PC-3 (cell line): ENCODE measurements around the gene HDGFL3. TPM values are rescaled to one million over a fixed set of nuclear protein-coding genes. Genes with fewer than 3 reads are reported as not detected.
A peak's percentile ranks its signal among the peaks of the same experiment; 100 is the strongest.

ENCODE experiments used
- ATAC-seq: fragments of 200-7000 bp; cut with Tn5 transposase; 2 replicates; pipeline ENCODE4 v1.9.1; 2020; ENCODE audit warnings: mild to moderate bottlenecking, moderate library complexity
- BruUV-seq: library from RNA; stranded (reverse); fragments of 400-500 nt; replicated peaks from 2 replicates; lab custom pipeline; 2021; lab: Mats Ljungman, UMichigan
- CTCF ChIA-PET: fragments of 300-600 bp; sonication (Branson Sonifier 250); formaldehyde crosslinking; loops from one replicate; lab custom pipeline; 2022; ENCODE audit warnings: antibody characterized with exemption; lab: Charles Lee
- POLR2A ChIA-PET: fragments of 300-600 bp; sonication (Branson Sonifier 250); formaldehyde crosslinking; loops from one replicate; lab custom pipeline; 2022; ENCODE audit warnings: antibody characterized with exemption; ENCODE audit not compliant: unreplicated experiment; lab: Charles Lee
- DNase-seq: peaks from one replicate; pipeline ENCODE4 v3.0.0-alpha.2; 2015
- H2AFZ ChIP-seq: fragments of 300-600 bp; sonication (generic); 2 replicates; pipeline ENCODE4 v1.6.0; 2016; ENCODE audit warnings: antibody characterized with exemption, low read length
- H3F3A ChIP-seq: fragments of 300-600 bp; sonication (generic); one replicate; pipeline ENCODE4 v1.6.0; 2017; ENCODE audit warnings: antibody characterized with exemption, low read length, control low read depth, mild to moderate bottlenecking; ENCODE audit not compliant: unreplicated experiment
- H3K27ac ChIP-seq: fragments of 300-600 bp; sonication (generic); 2 replicates; pipeline ENCODE4 v1.5.1; 2016; ENCODE audit warnings: mild to moderate bottlenecking, low read length
- H3K27me3 ChIP-seq: fragments of 300-600 bp; sonication (generic); 2 replicates; pipeline ENCODE4 v1.6.1; 2016; ENCODE audit warnings: low read length, mixed read lengths
- H3K36me3 ChIP-seq: fragments of 300-600 bp; sonication (generic); 2 replicates; pipeline ENCODE4 v1.6.1; 2016; ENCODE audit warnings: low read depth, mixed run types, low read length, mixed read lengths
- H3K4me1 ChIP-seq: fragments of 300-600 bp; sonication (generic); 2 replicates; pipeline ENCODE4 v1.5.1; 2016; ENCODE audit warnings: low read length; ENCODE audit not compliant: insufficient read depth
- H3K4me2 ChIP-seq: fragments of 300-600 bp; sonication (generic); 2 replicates; pipeline ENCODE4 v1.6.0; 2016; ENCODE audit warnings: low read length
- H3K4me3 ChIP-seq: fragments of 300-600 bp; sonication (generic); 2 replicates; pipeline ENCODE4 v1.5.1; 2016; ENCODE audit warnings: mild to moderate bottlenecking, low read length, mixed read lengths
- H3K79me2 ChIP-seq: fragments of 300-600 bp; sonication (generic); 2 replicates; pipeline ENCODE4 v1.6.1; 2017; ENCODE audit warnings: low read length, mixed read lengths
- H3K9ac ChIP-seq: fragments of 300-600 bp; sonication (generic); 2 replicates; pipeline ENCODE4 v1.6.0; 2016; ENCODE audit warnings: mild to moderate bottlenecking, low read length
- H3K9me2 ChIP-seq: fragments of 300-600 bp; sonication (generic); replicated peaks from 2 replicates; pipeline ENCODE4 v1.6.1; 2016; ENCODE audit warnings: mixed run types, low read length, mixed read lengths
- H3K9me3 ChIP-seq: fragments of 300-600 bp; sonication (generic); 2 replicates; pipeline ENCODE4 v1.6.1; 2016; ENCODE audit warnings: low read length, mixed read lengths
- H4K20me1 ChIP-seq: fragments of 300-600 bp; sonication (generic); 2 replicates; pipeline ENCODE4 v1.6.1; 2016; ENCODE audit warnings: low read length, mixed read lengths
- EZH2 ChIP-seq: fragments of 300-600 bp; sonication (generic); IDR thresholded peaks from one replicate; pipeline ENCODE4 v1.6.1; 2017; ENCODE audit warnings: antibody characterized with exemption, mild to moderate bottlenecking, low read length; ENCODE audit not compliant: unreplicated experiment
- EZH2phosphoT487 ChIP-seq: fragments of 300-600 bp; sonication (generic); IDR thresholded peaks from 2 replicates; pipeline ENCODE4 v1.6.1; 2018; ENCODE audit warnings: mild to moderate bottlenecking, antibody characterized with exemption, low read length, borderline replicate concordance
- intact Hi-C: fragments of 100-400 bp; cut with micrococcal nuclease; formaldehyde crosslinking; loops from 2 replicates; pipeline ENCODE4 v1.9.0; 2023
- total RNA-seq: library from RNA; depleted of rRNA; stranded (reverse); fragments of >200 nt; gene quantifications from 2 replicates; pipeline ENCODE4 v1.2.3, GENCODE V29; 2014
- TF ChIP-seq, protein P1 (sequence below): fragments of 300-600 bp; sonication (generic); conservative IDR thresholded peaks from 2 replicates; pipeline ENCODE4 v1.5.1; 2017; ENCODE audit warnings: antibody characterized with exemption, low read depth, mild to moderate bottlenecking, low read length

The HDGFL3 gene
- total RNA-seq, 1 experiment from 2014 or later, result 38.4 TPM

- intact Hi-C loops, result no loop called here
- POLR2A ChIA-PET, result no interaction called here
These were observed 84.1 kb downstream of the HDGFL3 start for GRCh38 chr15:83123529-83123928.

GRCh38 chr15:83119968-83120581, 87.5 kb downstream of the HDGFL3 start:
- DNase-seq (no peak), ATAC-seq (no peak)
- Histone ChIP-seq H2AFZ (no peak overlapping the region), H3K27ac (no peak overlapping the region), H3K9me3 (no peaks in the 10 kb centered on the region), H3K4me1 (no peaks in the 10 kb centered on the region), H3K4me2 (no peak overlapping the region), H3K9me2 (no peaks in the 10 kb centered on the region), H4K20me1 (no peaks in the 10 kb centered on the region), H3K9ac (no peak overlapping the region), H3K36me3 (no peaks in the 10 kb centered on the region), H3K79me2 (no peaks in the 10 kb centered on the region), H3F3A (no peaks in the 10 kb centered on the region), H3K27me3 (no peaks in the 10 kb centered on the region), H3K4me3 (no peak overlapping the region)
- CTCF ChIA-PET, result no interaction called here
- intact Hi-C loops, result no loop called here
- TF ChIP-seq EZH2, result no peak
- TF ChIP-seq EZH2phosphoT487, result no peak
- TF ChIP-seq, protein P1, sequence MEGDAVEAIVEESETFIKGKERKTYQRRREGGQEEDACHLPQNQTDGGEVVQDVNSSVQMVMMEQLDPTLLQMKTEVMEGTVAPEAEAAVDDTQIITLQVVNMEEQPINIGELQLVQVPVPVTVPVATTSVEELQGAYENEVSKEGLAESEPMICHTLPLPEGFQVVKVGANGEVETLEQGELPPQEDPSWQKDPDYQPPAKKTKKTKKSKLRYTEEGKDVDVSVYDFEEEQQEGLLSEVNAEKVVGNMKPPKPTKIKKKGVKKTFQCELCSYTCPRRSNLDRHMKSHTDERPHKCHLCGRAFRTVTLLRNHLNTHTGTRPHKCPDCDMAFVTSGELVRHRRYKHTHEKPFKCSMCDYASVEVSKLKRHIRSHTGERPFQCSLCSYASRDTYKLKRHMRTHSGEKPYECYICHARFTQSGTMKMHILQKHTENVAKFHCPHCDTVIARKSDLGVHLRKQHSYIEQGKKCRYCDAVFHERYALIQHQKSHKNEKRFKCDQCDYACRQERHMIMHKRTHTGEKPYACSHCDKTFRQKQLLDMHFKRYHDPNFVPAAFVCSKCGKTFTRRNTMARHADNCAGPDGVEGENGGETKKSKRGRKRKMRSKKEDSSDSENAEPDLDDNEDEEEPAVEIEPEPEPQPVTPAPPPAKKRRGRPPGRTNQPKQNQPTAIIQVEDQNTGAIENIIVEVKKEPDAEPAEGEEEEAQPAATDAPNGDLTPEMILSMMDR, result no peak
- BruUV-seq, result no TSS peak
- POLR2A ChIA-PET, result no interaction called here

More at GRCh38 chr15:83123529-83123928, 84.1 kb downstream of the HDGFL3 start:
- no peaks in the 10 kb centered on the region for H3K36me3 ChIP-seq
- no peaks in the 10 kb centered on the region for H3K27me3 ChIP-seq
- CTCF ChIA-PET, result no interaction called here
- TF ChIP-seq EZH2phosphoT487, result no peak
- no peak for TF ChIP-seq EZH2
- TF ChIP-seq, protein P1, result no peak
- no peaks in the 10 kb centered on the region for H4K20me1 ChIP-seq
- peak; percentile 33; the same call in 1 of the 2 replicates for ATAC-seq
- no TSS peak for BruUV-seq
- H3K9me3 ChIP-seq, result no peaks in the 10 kb centered on the region
- no peaks in the 10 kb centered on the region for H3F3A ChIP-seq
- H3K4me1 ChIP-seq, result no peaks in the 10 kb centered on the region
- H3K4me2 ChIP-seq, result no peak overlapping the region
- no peak for DNase-seq
- H3K9me2 ChIP-seq, result no peaks in the 10 kb centered on the region
- H3K9ac ChIP-seq, result no peak overlapping the region
- H3K27ac ChIP-seq, result no peak overlapping the region
- H3K4me3 ChIP-seq, result no peak overlapping the region
- H2AFZ ChIP-seq, result no peak overlapping the region
- H3K79me2 ChIP-seq, result no peaks in the 10 kb centered on the region

DNA sequence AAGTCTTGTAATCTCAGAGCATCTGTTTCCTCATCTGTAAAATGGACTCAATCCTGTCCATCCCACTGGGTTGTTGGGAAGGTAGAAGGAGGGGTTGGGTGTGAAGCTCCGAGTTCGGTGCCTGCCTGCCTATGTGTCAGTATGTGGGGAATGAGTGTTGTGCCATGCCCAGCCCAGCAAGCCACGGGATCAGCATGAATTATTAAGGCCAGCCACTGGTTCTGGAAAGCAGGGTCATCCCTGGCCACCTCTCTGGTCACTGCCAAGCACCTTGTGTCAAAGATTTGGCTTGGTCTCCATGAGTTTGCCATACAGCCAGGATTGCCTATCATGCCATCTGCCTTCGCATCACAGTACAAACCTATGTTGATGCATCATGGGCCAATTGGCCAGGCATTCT, 88.7 kb downstream of the HDGFL3 start:
- Histone ChIP-seq H3K27ac (no peak overlapping the region), H3K4me3 (no peak overlapping the region), H3K9ac (no peak overlapping the region), H3K4me1 (no peaks in the 10 kb centered on the region), H2AFZ (no peak overlapping the region), H3K79me2 (no peaks in the 10 kb centered on the region), H4K20me1 (no peaks in the 10 kb centered on the region), H3K9me3 (no peaks in the 10 kb centered on the region), H3K36me3 (no peaks in the 10 kb centered on the region), H3K27me3 (no peaks in the 10 kb centered on the region), H3K9me2 (no peaks in the 10 kb centered on the region), H3F3A (no peaks in the 10 kb centered on the region), H3K4me2 (no peak overlapping the region)
- intact Hi-C loops, result no loop called here
- ATAC-seq (no peak), DNase-seq (no peak)
- ChIA-PET CTCF (no interaction called here), POLR2A (no interaction called here)
- TF ChIP-seq EZH2 (no peak), EZH2phosphoT487 (no peak)
- TF ChIP-seq, protein P1, result no peak
- BruUV-seq, result no TSS peak
